ENCODE results near the gene ELF5. TPM values are rescaled to one million over a fixed set of nuclear protein-coding genes. Genes with fewer than 3 reads are reported as not detected.

ELF5 gene
- total and polyA plus RNA-seq, 11 donors: not detected

DNA sequence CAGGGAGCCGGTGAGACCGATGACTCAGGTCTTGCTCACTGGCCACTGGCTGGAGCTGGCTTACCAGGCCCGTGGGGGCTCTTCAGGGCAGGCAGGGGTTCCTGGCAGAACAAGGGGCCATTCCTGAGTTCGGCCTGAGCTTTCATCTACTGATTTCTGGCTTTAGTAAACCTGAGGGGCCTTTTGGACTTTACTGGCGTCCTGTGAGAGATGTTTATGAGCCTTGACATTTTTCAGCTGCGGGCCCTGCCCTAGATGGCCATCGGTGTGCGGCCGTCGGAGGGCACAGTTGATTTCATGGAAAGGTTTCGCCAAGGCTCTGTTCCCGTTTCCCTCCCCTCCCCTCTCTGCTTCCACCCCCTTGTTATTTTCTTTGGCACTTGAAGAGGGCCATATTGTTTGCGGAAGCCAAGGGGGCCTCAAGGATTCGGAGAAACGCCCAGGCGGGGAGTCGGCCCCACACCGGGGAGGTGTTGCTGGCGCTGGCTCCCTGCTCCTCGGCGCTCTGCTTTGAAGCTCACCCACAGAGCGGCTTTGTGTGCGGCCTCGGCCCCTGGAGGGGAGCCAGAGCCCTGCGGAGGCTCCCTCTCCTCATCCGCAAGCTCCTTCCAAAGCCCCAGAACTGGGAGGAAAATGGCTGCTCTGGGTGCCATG lies 17.7 kb downstream of the ELF5 start:
- intact Hi-C loops (cut with DNase I): loop anchor here in 9 of 10 donors (10.0 kb wide), 6 partner anchors 131 to 691 kb away; no protein-coding TSS in a partner anchor
- 65 to 73% (median 68%) methylated on average over 25 to 26 of the region's 26 CpGs for WGBS, 4 donors
- peaks cover 0 to 16% (median 0%) of the 10 kb centered on the region in 9 donors for H3K27me3 ChIP-seq
- no peaks in the 10 kb centered on the region for H3K36me3 ChIP-seq
- TF ChIP-seq POLR2A (IDR thresholded peaks at IDR 0.05): no peak
- TF ChIP-seq, protein P1, sequence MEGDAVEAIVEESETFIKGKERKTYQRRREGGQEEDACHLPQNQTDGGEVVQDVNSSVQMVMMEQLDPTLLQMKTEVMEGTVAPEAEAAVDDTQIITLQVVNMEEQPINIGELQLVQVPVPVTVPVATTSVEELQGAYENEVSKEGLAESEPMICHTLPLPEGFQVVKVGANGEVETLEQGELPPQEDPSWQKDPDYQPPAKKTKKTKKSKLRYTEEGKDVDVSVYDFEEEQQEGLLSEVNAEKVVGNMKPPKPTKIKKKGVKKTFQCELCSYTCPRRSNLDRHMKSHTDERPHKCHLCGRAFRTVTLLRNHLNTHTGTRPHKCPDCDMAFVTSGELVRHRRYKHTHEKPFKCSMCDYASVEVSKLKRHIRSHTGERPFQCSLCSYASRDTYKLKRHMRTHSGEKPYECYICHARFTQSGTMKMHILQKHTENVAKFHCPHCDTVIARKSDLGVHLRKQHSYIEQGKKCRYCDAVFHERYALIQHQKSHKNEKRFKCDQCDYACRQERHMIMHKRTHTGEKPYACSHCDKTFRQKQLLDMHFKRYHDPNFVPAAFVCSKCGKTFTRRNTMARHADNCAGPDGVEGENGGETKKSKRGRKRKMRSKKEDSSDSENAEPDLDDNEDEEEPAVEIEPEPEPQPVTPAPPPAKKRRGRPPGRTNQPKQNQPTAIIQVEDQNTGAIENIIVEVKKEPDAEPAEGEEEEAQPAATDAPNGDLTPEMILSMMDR (IDR thresholded peaks at IDR 0.05): no peak
- DNase-seq (no peak), ATAC-seq (no peak)
- no peak overlapping the region for H3K4me3 ChIP-seq
- no peaks in the 10 kb centered on the region for H3K9me3 ChIP-seq
- no peak overlapping the region for H3K27ac ChIP-seq
- no peaks in the 10 kb centered on the region for H3K4me1 ChIP-seq

DNA sequence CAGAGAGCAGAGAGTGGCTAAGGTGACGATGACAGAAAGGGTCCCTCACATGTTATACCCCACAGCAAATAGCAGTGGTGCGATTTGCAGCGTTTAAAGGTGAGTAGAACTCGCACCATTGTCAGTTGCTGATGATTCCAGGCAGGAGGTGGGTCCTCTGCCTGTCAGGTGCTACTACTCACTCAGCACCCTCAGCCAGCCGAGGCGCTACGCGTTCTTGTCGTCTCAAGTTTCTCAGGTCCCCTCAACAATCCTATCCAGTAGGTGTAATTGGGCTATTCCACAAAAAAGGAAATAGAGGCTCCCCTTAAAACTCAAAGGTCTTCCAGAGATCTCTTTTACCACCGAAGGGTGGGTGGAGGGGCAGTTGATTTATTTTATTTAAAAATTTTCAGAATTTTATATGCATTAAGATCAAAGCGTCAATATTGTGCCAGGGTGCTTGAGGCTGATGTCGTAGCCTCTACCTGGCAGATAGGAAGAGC lies 18.3 kb downstream of the ELF5 start:
- ATAC-seq (no peak), DNase-seq (no peak)
- TF ChIP-seq POLR2A (IDR thresholded peaks at IDR 0.05): no peak
- TF ChIP-seq, protein P1 (IDR thresholded peaks at IDR 0.05): no peak
- H3K9me3 ChIP-seq: no peaks in the 10 kb centered on the region
- peaks cover 0 to 11% (median 0%) of the 10 kb centered on the region in 9 donors for H3K27me3 ChIP-seq
- WGBS, 4 donors: 78 to 89% (median 86%) methylated on average over 12 of the region's 12 CpGs
- intact Hi-C loops (cut with DNase I): loop anchor here in 9 of 10 donors (10.0 kb wide), 6 partner anchors 130 to 690 kb away; no protein-coding TSS in a partner anchor
- H3K36me3 ChIP-seq: no peaks in the 10 kb centered on the region
- no peaks in the 10 kb centered on the region for H3K4me1 ChIP-seq
- no peak overlapping the region for H3K4me3 ChIP-seq
- H3K27ac ChIP-seq: no peak overlapping the region

- H3K27me3 ChIP-seq: peaks cover 0 to 3% (median 0%) of the 10 kb centered on the region in 9 donors
- DNase-seq (no peak), ATAC-seq (no peak)
- H3K4me1 ChIP-seq: no peaks in the 10 kb centered on the region
- intact Hi-C loops (cut with DNase I): loop anchor here (2.0 to 10.0 kb wide), 10 partner anchors 127 to 689 kb away; no protein-coding TSS in a partner anchor
- no peak overlapping the region for H3K4me3 ChIP-seq
- WGBS, 4 donors: 75 to 84% (median 79%) methylated on average over 4 of the region's 4 CpGs
- no peaks in the 10 kb centered on the region for H3K9me3 ChIP-seq
- TF ChIP-seq POLR2A (IDR thresholded peaks at IDR 0.05): no peak
- TF ChIP-seq, protein P1 (IDR thresholded peaks at IDR 0.05): no peak
- H3K27ac ChIP-seq: no peak overlapping the region
- no peaks in the 10 kb centered on the region for H3K36me3 ChIP-seq
These were observed 19.5 kb downstream of the ELF5 start for GRCh38 chr11:34493926-34494595.

DNA sequence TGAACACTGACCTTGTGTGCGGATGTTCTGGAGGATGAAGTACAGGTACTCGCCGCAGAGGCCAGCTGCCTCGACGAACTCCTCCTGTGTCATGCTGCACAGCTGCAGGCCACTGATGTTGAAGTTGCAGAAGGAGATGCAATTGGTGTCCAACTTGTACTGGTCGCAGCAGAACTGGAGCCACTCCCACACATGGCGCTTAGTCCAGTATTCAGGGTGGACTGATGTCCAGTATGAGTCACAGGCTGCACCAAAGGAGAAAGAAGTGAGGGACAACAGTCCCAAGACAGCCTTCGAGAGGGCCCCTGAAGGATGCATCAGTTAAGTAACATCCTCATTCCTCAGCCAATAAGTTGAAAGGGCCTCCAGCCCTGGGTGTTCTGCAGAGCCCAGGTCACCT lies 20.1 kb downstream of the ELF5 start:
- DNase-seq (no peak), ATAC-seq (no peak)
- no peaks in the 10 kb centered on the region for H3K4me1 ChIP-seq
- TF ChIP-seq, protein P1 (IDR thresholded peaks at IDR 0.05): no peak
- no peak for TF ChIP-seq POLR2A (IDR thresholded peaks at IDR 0.05)
- no peak overlapping the region for H3K27ac ChIP-seq
- H3K9me3 ChIP-seq: no peaks in the 10 kb centered on the region
- H3K4me3 ChIP-seq: no peak overlapping the region
- H3K36me3 ChIP-seq: no peaks in the 10 kb centered on the region
- 71 to 86% (median 77%) methylated on average over 8 of the region's 8 CpGs for WGBS, 4 donors
- intact Hi-C loops (cut with DNase I): loop anchor here (2.0 to 10.0 kb wide), 10 partner anchors 126 to 689 kb away; no protein-coding TSS in a partner anchor
- peaks cover 0 to 3% (median 0%) of the 10 kb centered on the region in 9 donors for H3K27me3 ChIP-seq
